ENCODE measurements around the gene LRP1B.

LRP1B gene

DNA sequence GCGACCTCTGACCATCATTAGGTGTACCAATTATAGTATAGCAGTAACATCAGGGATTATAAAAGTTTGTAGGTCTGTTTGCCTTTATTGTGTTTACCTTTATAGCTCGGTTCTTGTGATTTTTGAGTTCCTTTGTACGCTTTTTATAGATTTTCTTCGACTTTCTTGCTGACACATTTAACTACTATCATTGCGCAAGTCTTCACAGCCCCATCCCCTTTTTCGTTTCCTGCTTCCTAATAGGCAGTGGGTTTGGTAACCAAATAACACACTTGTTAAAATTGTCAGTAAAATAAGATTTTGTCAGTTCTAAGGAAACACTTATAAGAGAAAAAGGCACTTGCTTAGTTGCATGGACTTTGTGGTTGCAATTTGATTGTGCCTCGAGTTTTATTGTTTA is 541.5 kb downstream of the LRP1B start:
- no peak for DNase-seq (ENCODE audit: low spot score)

DNA sequence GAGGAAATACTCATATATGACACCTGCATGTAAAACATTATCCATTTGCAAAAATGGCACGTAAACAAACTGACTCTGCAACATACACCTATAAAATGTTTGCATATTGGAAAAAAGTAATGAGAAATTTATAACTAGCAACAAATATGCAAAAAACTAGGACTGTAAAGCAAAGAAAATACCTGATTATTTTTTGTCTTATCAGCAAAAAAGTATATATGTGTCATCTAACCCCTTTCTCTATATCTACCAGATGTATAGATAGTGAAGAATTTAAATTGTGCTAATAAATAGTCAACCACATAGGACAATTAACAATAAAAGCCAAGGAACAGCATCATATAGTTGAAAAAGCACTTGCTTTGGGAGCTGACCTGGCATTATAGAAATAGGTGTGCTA is 543.8 kb downstream of the LRP1B start:
- no peak for DNase-seq (ENCODE audit: low spot score)

DNA sequence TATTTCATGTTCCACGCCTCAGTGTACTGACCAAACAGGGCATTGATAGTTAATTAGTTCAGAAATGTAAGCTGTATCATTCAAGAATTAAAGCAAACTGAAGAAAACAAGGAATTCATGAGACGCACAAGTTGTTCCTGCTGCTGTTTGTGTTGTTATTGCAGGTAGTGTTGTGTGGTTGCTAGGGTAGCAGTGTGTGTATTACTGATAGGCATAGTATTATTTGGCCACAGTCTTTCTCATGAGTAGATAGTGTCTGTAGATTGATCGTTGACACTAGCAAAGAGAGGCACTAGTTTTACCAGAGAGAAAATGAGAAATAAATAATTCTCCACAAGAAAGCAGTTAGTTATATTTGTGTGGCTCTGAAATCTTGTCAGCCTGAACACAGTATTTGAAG is 548.6 kb downstream of the LRP1B start:
- no peak for DNase-seq (ENCODE audit: low spot score)

DNA sequence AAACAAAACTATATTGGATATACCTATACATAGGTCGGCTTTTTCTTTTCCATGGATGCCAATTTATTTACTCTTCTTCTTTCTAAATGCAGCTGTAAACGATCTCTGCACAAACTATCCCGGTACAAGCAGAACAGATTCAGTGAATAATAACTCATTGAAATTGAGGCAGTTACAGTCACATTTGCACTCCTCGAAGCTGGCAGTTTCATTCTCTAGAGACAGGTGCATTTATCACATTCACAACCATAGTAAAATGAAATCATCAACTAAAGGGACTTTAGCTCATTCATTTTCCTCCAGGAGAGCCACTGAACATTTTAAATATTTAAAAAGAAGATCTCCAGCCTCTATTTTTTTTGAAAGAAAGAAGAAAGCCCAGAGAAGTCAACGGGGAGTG is 551.7 kb downstream of the LRP1B start:
- no peak for DNase-seq (ENCODE audit: low spot score)

DNA sequence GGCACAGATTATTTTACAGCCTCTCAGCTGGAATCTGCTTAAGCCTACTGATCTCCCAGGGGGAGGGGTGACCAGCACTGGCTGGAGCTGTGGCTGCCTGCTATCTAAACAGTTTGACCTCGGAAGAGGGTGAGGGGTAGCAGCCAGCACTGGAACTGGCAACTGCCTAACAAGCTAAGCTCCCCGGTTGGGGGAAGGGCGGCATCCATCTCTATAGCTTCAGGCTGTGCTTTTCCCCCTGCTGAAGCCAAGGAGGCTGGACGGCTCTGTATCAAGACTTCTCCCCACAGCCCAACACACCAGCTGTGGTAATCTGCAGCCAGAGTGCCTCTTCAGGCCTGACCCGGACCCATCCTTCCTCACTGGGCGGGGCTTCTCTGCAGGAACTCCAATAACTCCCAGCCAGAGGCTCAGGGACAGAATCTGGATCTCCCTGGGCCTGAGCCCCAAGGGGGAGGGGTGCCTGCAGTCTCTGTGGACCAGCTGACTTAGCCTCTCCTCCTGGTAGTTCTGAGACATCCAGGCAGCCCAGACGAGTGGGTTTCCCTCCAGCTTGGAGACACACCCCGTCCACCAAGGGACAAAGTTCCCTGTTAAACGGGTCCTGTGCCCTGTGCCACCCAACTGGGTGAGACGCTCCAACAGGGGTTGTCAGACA is 560.2 kb downstream of the LRP1B start:
- DNase-seq (ENCODE audit: low spot score), result no peak

DNA sequence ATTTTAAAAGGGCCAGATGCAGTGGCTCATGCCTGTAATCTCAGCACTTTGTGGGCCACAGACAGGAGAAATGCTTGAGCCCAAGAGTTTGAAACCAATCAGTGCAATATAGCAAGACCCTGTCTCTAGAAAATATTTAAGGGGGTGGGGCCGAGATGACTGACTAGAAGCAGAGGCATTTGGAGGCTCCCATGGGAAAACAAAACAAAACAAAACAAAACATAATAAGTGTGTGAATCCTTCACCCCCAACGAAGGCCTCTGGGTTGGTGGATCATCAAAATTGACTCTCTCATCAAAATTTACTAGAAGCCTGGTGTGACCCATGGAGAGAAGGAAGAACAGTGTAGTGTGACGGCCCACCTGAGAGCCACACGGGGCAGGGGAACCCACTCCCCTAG is 560.9 kb downstream of the LRP1B start:
- DNase-seq (ENCODE audit: low spot score), result no peak

DNA sequence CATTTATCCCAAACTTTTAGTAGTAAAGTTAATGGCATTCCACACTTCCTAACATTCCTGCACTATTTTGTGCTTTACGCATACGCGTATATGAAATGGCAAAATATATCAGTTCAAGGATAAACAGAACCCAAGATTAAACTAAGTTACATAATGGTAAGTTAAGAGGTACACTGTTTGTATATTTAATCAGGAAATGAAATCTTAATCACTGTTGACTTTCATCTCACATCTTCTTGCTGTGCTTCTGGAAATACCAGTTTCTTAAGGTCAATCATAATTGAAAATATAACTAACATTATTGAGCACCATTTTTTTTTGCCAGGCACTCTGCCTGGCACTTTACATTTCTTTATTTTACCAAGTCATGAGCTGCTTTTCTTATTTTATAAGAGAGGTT is 565.2 kb downstream of the LRP1B start:
- DNase-seq (ENCODE audit: low spot score), result no peak

DNA sequence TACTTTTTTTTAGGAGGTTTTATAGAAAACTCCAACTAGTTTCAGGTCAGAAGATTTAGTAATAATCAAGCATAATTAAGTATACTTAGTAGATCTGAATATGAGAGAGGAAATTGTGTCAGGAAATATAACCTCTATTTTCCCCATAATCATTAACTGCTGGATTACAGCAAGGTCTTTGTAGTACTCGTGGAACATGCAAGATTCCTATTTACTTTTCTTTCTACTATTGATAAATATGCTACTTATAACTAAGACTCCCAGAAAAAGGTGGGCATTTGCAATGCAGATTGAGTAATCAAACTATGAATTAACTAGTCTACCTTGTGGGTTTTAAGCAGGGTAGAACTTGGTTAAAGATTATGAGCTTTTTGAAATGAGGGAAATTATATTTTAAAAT is 570.1 kb downstream of the LRP1B start:
- DNase-seq (ENCODE audit: low spot score), result no peak

DNA sequence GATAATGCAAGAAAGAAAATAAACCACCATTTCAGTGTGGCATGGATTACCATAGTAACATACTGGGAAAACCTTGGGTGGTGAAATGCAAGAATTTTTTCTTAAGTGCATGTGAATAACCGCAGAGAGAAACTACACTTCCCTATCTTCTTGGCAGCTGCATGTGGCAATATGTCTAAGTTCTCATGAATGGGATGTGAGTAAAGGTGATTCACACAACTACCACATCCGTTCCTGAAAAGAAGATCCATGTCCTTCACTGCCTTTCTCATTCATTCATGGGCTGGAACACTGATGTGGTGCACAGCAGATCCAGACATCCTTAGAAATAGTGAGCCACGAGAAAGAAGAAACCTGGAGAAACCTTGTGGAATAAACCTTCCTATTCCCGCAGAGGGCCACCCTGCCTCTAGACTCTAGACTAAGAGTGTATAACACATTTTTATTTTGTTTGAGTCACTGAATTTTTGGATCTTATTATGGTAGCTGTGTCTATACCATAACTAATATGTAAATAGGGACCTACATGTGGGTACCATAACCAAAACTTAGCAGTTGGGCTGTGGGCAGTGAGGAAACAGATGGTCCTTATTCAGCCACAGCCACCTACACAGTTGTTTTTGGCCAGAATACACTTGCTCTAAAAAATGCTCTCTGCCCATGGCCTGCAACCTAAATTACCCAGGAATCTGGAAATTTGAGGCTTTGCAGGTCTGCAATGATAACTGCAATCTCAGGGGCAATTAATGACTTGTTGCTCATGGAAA is 573.3 kb downstream of the LRP1B start:
- peak; percentile 92 for DNase-seq (ENCODE audit: low spot score)

DNA sequence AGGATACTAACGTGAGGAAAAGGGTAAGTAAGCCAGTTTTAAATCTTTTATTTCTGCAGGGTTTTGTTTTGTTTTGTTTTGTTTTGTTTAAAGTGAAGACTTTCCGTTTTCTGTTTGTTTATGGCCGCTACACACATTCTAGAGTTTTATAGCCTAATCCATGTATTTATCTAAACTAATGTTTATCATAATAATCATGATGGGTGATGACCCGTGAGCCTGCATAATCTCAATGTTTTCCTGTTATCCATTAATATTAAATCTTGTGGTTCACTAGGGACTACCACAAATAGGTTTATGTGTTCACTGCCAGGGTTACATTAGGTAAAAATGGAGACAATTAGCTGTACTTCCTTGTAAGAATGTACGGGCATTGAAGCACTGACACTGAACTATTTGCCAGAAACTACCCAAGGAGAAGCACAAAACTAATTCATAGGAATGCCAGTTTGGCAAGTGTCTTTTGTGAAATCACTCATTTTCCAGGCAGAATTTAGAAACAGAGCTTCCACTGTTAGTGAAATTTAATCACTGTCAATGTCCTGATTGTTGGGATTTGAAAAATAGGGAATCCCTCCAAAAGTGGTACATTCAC is 574.8 kb downstream of the LRP1B start:
- no peak for DNase-seq (ENCODE audit: low spot score)

DNA sequence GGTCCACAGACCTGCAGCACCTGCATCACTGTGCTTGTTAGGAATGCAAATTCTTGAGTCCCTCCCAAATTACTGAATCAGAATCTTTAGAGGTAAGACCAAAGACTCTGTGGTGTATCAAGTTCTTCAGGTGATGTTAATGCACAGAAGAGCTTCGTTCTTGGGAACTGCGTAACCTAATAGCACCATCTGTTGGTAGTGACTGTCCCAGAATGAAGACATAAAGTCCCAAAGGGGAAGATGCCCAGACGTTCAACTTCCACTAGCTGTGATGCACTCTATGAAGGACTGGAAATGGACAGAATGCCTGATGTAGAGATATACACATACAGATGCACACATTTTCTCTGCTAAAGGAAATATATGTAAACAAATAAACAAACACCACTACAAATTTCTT is 576.0 kb downstream of the LRP1B start:
- peak; percentile 64 for DNase-seq (ENCODE audit: low spot score)

DNA sequence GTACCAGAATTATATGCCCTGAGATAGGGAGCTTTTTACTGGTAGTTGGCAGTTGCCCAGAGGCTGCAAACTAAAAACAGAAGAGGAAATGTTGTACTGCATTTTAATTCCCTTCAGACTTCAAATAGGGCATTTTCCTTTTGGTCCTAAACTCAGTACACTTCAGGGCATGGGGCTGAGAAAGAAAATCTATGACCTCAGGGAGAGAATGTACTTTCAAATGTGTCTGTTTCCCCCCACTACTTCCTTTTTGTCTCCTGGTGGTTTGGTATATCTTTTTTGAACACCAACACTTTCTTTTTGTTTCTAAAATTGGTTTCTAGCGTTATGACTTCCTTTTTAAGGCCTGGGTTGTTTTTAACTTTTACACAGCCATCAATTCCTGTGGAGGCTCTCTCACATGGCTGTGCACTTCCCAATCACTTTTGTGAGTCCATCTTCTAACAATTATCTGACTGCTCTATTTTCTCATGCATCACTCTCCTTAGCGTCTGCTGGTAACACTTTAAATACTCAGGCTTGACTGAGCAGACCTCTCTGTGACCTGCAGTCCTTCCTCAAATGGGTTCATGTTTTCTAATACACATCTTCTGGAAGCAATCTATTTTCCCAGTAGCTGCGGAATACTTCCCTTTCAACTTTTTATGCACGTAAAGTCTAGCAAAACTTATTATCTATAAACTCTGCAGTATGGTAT is 596.0 kb downstream of the LRP1B start:
- DNase-seq (ENCODE audit: low spot score), result no peak

DNA sequence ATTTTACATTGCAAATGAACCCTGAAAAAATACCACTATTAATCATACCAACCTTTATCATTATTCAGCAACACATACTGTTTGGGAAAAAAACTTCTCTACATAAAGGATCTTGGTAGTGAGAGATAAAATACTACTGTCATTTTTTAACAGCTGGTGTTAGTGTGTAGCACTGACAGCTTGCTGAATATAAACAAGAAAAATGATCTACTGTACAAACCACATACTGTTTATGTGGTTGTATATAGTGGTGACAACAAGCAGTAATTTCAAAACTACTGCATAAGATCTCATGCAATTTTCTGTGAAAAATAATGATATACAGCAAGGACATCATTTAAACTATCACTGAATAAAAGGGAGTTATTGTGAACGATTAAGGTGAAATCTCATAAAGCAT is 601.2 kb downstream of the LRP1B start:
- DNase-seq (ENCODE audit: low spot score), result no peak

DNA sequence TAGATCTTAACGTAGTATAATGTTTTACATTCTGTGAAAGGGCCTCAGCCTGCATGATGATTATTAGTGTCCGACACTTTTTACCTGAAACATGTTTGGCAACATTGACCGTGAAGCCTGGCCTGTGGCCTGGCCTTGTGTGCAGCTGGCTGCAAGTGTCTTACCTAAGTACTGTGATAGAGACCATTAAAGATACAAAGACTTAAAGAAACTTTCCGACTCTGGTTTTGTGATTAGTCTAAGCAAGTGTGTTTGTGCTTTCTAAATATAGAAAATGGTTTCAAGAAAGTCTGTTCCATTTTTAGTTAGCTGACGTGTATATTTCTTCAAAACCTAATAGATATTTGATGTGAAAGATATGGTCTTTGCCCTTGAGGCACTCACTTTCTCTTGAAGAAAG is 601.8 kb downstream of the LRP1B start:
- no peak for DNase-seq (ENCODE audit: low spot score)

DNA sequence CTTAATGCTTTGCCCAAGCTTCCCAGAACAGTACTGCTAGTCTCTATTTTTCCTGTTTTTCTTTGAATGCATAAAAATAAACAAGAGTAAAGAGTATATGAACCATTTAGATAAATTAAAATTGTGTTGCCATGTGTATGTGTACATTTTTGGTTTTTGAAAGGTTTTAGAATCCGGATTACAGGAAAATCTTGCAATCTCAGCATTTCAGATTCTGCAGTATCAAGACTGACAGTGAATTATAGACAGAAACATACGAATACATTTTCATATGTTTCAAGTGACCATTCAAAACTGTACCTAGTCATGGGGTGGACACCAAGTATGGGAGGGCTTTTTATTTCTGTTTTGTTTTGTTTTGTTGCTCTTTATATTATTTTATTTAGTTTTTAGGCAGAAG is 604.1 kb downstream of the LRP1B start:
- DNase-seq (ENCODE audit: low spot score), result no peak

DNA sequence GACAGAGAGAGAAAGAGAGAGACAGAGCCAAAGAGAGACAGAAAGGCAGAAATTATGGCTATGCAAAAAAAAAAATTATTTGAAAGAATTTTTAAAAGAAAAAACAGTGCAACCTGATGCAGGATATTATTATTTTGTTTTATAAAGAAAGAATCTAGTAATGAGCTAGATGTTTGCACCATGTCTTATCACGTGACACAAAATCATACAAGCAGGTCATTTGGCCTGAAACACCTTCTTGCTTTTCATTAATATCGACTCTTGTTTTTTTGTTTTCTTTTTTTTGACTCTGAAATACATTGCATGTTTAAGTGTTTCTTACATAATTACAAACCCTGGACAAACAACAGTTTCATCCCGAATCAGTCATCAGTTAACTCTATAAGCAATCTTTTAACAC is 606.0 kb downstream of the LRP1B start:
- no peak for DNase-seq (ENCODE audit: low spot score)

DNA sequence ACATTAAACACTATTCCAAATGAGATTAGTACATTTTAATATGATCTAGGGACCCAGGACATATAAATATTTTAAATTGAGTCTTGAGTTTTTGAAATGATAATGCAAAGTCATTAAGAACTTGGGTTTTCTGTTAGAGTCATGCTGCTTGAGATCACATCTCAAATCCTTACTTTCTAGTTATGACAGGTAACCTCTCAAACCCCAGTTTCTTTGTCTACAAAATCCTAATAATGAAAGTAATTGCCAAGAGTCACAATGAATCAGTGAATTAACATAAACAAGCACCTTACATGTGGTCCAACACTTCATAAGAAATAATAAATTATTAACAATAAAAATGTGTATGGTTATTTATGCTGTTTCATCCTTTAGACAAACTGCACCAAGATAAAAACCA is 607.6 kb downstream of the LRP1B start:
- no peak for DNase-seq (ENCODE audit: low spot score)

DNA sequence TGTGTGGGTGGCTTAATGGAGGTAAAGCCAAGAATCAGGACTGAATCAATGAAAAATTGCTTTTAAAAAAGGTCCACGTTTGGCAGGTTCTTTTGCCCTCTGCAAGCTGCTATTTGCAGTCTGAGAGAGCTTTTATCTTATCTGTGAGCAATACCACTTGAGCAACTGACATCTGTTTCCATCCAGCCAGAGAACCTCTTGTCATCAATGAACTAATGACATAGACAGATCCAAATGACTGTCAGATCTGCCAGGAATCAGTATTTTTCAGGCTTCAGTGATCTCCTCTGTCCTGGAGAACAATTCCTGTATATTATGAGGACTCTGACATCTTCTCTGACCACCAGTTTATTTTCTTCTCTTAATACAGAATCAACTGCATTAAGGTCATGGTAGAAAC is 608.1 kb downstream of the LRP1B start:
- DNase-seq (ENCODE audit: low spot score), result no peak

DNA sequence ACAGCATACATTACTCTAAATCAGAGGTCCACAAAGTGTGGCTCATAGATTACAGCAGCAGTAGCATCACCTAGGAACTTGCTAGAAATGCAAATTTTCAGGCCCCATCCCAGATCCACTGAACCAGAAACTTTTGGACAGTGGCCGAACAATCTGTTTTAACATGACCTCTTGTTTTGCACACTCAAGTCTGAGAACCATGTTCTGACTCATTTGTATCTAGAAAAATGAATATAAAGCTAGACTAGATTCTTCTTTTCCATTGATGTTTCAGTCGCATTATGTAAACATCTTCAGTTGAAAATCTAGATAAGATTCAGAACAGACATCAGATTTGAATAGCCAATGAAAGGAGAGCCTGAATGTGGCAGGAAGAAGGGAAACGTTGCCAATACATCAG is 608.8 kb downstream of the LRP1B start:
- DNase-seq (ENCODE audit: low spot score), result no peak

DNA sequence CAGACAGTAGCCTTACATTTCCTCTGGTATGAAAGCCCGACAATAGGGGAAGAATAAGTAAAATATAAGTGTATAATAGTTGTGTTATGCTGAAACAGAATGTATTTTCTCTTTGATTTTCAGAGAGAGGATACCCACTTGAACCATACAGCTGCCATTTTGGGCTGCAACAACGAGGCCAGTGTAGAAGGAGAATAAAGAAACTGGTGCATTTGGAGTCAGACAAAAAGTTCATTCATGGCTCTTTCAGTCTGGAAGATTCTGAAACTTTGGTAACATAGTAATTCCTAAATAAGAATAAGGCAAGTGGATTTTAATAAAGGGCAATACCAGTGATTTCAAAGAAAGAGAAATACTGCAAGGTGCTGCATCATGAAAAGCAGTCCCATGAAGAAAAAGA is 610.9 kb downstream of the LRP1B start:
- no peak for DNase-seq (ENCODE audit: low spot score)

DNA sequence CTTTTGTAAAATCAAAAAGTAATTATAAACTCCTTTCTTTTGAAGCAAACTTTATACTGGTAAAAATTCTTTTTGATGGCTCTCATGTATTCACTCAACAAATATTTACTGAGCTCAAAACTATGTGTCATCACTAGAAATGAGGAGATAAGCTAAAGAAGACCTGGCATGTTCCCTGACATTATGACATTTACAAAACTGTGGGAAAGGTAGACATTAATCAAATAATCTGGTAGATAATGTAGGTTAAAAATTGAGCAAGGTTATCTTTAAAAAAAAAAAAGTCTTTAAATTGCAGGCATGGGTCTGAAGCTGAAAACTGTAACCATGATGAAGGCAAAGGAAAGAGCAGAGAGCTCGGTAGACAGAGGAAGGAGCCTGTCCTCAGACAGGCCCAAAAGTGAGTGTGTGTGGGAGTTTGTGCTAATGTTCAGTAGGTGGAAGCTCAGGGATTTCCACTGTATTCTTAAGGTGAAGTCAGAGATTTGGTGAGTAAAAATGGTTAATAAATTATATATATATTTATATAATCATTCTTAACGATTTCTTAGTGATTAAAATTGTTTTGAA is 612.9 kb downstream of the LRP1B start:
- DNase-seq (ENCODE audit: low spot score), result no peak

DNA sequence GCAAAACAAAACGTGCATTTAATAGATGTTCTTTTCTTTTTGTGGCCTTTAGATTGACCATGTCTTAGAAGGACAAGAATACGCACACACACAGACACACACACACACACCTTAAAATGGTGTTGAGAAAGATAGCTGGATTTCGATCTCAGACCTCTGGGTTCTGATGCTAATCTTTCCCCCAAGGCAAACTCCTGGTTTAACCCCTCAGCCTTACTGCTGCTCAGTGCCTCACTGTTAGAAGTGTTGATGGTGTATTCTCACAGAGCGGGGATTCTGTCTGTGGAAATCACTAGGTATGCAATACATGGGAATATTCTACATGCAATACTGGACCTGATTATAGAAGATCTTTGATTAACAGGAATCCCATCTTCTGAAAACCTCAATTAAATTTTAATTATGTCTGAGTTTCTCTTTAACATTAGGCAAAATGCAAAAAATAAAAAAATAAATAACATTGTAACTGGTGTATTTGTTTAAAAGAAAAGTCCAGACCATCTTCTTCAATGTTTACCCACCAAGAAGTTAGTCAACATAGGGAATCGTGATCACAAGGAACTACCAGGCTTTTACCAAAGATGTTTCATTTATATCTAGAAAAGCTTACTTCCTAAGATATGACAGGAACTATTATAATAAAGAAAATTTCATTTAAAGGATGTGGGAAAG is 613.5 kb downstream of the LRP1B start:
- DNase-seq (ENCODE audit: low spot score), result no peak
